ENCODE data around the gene RIBC2. TPM values are rescaled to one million over a fixed set of nuclear protein-coding genes. Genes with fewer than 3 reads are reported as not detected.

The RIBC2 gene
- total and polyA plus RNA-seq, 9 of the 15 experiments (the other 6 are each of a cell fraction or from before 2014, with no cell fraction given): not detected

DNA sequence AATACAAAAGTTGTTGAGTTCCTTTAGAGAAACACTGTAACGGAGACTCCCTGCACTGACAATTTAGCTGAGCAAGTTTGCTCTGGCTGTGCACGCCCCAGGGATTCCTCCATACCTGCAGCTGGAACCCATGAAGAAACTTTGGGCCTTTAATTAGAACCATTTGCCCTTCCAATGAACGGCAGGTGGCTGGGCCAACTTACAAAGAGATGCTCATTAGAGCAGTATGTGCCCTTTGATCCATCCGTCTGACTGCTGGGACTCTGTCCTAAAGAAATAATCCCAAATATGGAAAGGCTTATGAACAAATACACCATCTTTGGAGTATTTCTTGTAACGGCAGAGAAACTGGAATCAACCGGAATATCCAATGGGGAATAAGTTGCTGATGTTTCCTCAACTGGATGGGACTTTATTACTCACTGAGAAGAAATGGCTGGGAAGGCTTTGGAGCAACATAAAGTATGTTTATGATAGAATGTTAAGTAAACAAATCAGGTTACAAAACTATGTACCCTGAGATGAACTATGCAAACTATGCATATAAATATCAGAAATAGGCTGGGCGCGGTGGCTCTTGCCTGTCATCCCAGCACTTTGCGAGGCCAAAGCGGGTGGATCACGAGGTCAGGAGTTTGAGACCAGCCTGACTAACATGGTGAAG is 64.7 kb downstream of the RIBC2 start:
- in situ Hi-C loops (cut with MboI) (no loop called here), intact Hi-C loops (cut with micrococcal nuclease) (no loop called here)
- H2AFZ ChIP-seq (ENCODE audit: low read depth, low read length): no peak overlapping the region
- H3K4me2 ChIP-seq (ENCODE audit: insufficient read depth, low read length): no peak overlapping the region
- ChIA-PET CTCF (ENCODE audit: low intra/inter-chr PET ratio) (no interaction called here), POLR2A (no interaction called here)
- FAIRE-seq (no peak), ATAC-seq (no peak), DNase-seq (ENCODE audit: extremely low read depth in 1 of 4, low spot score in 3 of 4) (no peak)
- no peaks in the 10 kb centered on the region for H3K9me1 ChIP-seq (ENCODE audit: control insufficient read depth, insufficient read depth, low read length)
- H3K4me1 ChIP-seq (replicated peaks in 1 of 2; ENCODE audit: control insufficient read depth in 2 of 2, insufficient read depth in 2 of 2, low read length in 2 of 2): no peaks in the 10 kb centered on the region
- H3K27ac ChIP-seq (ENCODE audit: extremely low read depth, low read depth, low read length): no peak overlapping the region
- H3K9me3 ChIP-seq (replicated peaks; ENCODE audit: control insufficient read depth, insufficient read depth, low read depth, low read length): no peaks in the 10 kb centered on the region
- peaks cover 0 to 10% of the 10 kb centered on the region in 2 experiments; a peak in 2 of 5 replicates for H3K27me3 ChIP-seq (ENCODE audit: control insufficient read depth in 2 of 2, insufficient read depth in 2 of 2, low read length in 2 of 2)
- H3K36me3 ChIP-seq (ENCODE audit: control insufficient read depth, insufficient read depth, low read length): no peaks in the 10 kb centered on the region
- WGBS (ENCODE audit: insufficient coverage, low coverage, missing lambda C conversion rate): 15% methylated on average over 11 of the region's 11 CpGs
- H3K9ac ChIP-seq (ENCODE audit: insufficient read depth in 1 of 2, low read depth in 2 of 2, low read length in 2 of 2): no peak overlapping the region
- no TSS peak for BruUV-seq (replicated peaks)
- no peaks in the 10 kb centered on the region for H4K20me1 ChIP-seq (replicated peaks; ENCODE audit: control insufficient read depth, insufficient read depth, low read length)
- no peak overlapping the region for H3K4me3 ChIP-seq
- no peaks in the 10 kb centered on the region for H3K79me2 ChIP-seq (ENCODE audit: control insufficient read depth, insufficient read depth, low read length)
- TF ChIP-seq ZNF830 (CRISPR knock-in tag; IDR thresholded peaks at IDR 0.05) (no peak), IRF2 (CRISPR knock-in tag; IDR thresholded peaks at IDR 0.05) (no peak), ZNF224 (CRISPR knock-in tag; IDR thresholded peaks at IDR 0.05) (no peak), FOXK1 (CRISPR knock-in tag; IDR thresholded peaks at IDR 0.05; ENCODE audit: borderline replicate concordance) (no peak), DPF2 (IDR thresholded peaks at IDR 0.05) (no peak), CEBPB (tag; IDR thresholded peaks at IDR 0.05) (no peak), MED1 (CRISPR knock-in tag; IDR thresholded peaks at IDR 0.05; ENCODE audit: borderline replicate concordance) (no peak), FOXJ2 (tag; IDR thresholded peaks at IDR 0.05) (no peak), KDM4B (IDR thresholded peaks at IDR 0.05; ENCODE audit: borderline replicate concordance in 2 of 2, low read depth in 1 of 2) (no peak), CHD2 (IDR thresholded peaks at IDR 0.05; ENCODE audit: low read depth, low read length) (no peak), NEUROD1 (IDR thresholded peaks at IDR 0.05; ENCODE audit: borderline replicate concordance, low read depth, low read length, partially characterized antibody) (no peak), ZSCAN29 (IDR thresholded peaks at IDR 0.05) (no peak), DIDO1 (tag; IDR thresholded peaks at IDR 0.05; ENCODE audit: low read depth) (no peak), SUPT5H (IDR thresholded peaks at IDR 0.05) (no peak)
- TF ChIP-seq, protein P1, sequence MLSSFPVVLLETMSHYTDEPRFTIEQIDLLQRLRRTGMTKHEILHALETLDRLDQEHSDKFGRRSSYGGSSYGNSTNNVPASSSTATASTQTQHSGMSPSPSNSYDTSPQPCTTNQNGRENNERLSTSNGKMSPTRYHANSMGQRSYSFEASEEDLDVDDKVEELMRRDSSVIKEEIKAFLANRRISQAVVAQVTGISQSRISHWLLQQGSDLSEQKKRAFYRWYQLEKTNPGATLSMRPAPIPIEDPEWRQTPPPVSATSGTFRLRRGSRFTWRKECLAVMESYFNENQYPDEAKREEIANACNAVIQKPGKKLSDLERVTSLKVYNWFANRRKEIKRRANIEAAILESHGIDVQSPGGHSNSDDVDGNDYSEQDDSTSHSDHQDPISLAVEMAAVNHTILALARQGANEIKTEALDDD (IDR thresholded peaks at IDR 0.05): no peak
- TF ChIP-seq, protein P2, sequence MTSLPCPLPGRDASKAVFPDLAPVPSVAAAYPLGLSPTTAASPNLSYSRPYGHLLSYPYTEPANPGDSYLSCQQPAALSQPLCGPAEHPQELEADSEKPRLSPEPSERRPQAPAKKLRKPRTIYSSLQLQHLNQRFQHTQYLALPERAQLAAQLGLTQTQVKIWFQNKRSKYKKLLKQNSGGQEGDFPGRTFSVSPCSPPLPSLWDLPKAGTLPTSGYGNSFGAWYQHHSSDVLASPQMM (CRISPR knock-in tag; IDR thresholded peaks at IDR 0.05): no peak
- TF ChIP-seq, protein P3, sequence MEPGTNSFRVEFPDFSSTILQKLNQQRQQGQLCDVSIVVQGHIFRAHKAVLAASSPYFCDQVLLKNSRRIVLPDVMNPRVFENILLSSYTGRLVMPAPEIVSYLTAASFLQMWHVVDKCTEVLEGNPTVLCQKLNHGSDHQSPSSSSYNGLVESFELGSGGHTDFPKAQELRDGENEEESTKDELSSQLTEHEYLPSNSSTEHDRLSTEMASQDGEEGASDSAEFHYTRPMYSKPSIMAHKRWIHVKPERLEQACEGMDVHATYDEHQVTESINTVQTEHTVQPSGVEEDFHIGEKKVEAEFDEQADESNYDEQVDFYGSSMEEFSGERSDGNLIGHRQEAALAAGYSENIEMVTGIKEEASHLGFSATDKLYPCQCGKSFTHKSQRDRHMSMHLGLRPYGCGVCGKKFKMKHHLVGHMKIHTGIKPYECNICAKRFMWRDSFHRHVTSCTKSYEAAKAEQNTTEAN (CRISPR knock-in tag; IDR thresholded peaks at IDR 0.05): no peak
- TF ChIP-seq, protein P4, sequence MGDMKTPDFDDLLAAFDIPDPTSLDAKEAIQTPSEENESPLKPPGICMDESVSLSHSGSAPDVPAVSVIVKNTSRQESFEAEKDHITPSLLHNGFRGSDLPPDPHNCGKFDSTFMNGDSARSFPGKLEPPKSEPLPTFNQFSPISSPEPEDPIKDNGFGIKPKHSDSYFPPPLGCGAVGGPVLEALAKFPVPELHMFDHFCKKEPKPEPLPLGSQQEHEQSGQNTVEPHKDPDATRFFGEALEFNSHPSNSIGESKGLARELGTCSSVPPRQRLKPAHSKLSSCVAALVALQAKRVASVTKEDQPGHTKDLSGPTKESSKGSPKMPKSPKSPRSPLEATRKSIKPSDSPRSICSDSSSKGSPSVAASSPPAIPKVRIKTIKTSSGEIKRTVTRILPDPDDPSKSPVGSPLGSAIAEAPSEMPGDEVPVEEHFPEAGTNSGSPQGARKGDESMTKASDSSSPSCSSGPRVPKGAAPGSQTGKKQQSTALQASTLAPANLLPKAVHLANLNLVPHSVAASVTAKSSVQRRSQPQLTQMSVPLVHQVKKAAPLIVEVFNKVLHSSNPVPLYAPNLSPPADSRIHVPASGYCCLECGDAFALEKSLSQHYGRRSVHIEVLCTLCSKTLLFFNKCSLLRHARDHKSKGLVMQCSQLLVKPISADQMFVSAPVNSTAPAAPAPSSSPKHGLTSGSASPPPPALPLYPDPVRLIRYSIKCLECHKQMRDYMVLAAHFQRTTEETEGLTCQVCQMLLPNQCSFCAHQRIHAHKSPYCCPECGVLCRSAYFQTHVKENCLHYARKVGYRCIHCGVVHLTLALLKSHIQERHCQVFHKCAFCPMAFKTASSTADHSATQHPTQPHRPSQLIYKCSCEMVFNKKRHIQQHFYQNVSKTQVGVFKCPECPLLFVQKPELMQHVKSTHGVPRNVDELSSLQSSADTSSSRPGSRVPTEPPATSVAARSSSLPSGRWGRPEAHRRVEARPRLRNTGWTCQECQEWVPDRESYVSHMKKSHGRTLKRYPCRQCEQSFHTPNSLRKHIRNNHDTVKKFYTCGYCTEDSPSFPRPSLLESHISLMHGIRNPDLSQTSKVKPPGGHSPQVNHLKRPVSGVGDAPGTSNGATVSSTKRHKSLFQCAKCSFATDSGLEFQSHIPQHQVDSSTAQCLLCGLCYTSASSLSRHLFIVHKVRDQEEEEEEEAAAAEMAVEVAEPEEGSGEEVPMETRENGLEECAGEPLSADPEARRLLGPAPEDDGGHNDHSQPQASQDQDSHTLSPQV (IDR thresholded peaks at IDR 0.05): no peak
